Mesenchymal stem cell (in vitro differentiated cells and primary cell): Measurements from ENCODE around the gene NFAT5.

Experiments used
- DNase-seq: peaks from one replicate; pipeline ENCODE4 v3.0.0-alpha.2; 2013
- H2AFZ ChIP-seq: one replicate; pipeline ENCODE4 v1.6.1; 2013; ENCODE audit warnings: low read depth, mild to moderate bottlenecking, control low read depth, inconsistent platforms, low read length, moderate library complexity
- H2AK5ac ChIP-seq: 2 replicates; pipeline ENCODE4 v1.6.1; 2013; ENCODE audit warnings: low read length, moderate library complexity, mild to moderate bottlenecking, inconsistent platforms; ENCODE audit not compliant: severe bottlenecking
- H2BK120ac ChIP-seq: one replicate; pipeline ENCODE4 v1.6.1; 2013; ENCODE audit warnings: low read depth, mild to moderate bottlenecking, inconsistent platforms, low read length, moderate library complexity
- H2BK12ac ChIP-seq, 2 experiments: one replicate each; pipeline ENCODE4 v1.6.1; 2013; ENCODE audit warnings: inconsistent platforms in 2 of 2, low read length in 2 of 2, mild to moderate bottlenecking in 2 of 2, moderate library complexity in 2 of 2, control low read depth in 1 of 2
- H2BK15ac ChIP-seq: one replicate; pipeline ENCODE4 v1.6.1; 2013; ENCODE audit warnings: mild to moderate bottlenecking, low read depth, inconsistent platforms; ENCODE audit not compliant: poor library complexity, severe bottlenecking
- H2BK5ac ChIP-seq: 2 replicates; pipeline ENCODE4 v1.6.1; 2013; ENCODE audit warnings: low read depth, mild to moderate bottlenecking, low read length, control low read depth, inconsistent platforms; ENCODE audit not compliant: poor library complexity, severe bottlenecking
- H3K14ac ChIP-seq, 2 experiments: one replicate each; pipeline ENCODE4 v1.6.1; 2013; ENCODE audit warnings: inconsistent platforms in 2 of 2, low read length in 2 of 2, control low read depth in 1 of 2, mild to moderate bottlenecking in 1 of 2, moderate library complexity in 1 of 2
- H3K18ac ChIP-seq, 2 experiments: one replicate each; pipeline ENCODE4 v1.6.1; 2013; ENCODE audit warnings: inconsistent platforms in 2 of 2, low read length in 2 of 2, control low read depth in 1 of 2, low read depth in 1 of 2, mild to moderate bottlenecking in 1 of 2
- H3K23ac ChIP-seq, 2 experiments: one replicate each; pipeline ENCODE4 v1.6.1; 2013; ENCODE audit warnings: inconsistent platforms in 2 of 2, low read length in 2 of 2, mild to moderate bottlenecking in 2 of 2, moderate library complexity in 2 of 2, control low read depth in 1 of 2
- H3K27ac ChIP-seq: 2 replicates; pipeline ENCODE4 v1.5.1; 2013; ENCODE audit warnings: mild to moderate bottlenecking, moderate library complexity, low read length, control low read depth, inconsistent platforms; ENCODE audit not compliant: poor library complexity, severe bottlenecking
- H3K27me3 ChIP-seq, 2 experiments: 2 replicates each; pipeline versions ENCODE4 v1.6.1 to v1.7.0; 2013; ENCODE audit warnings: low read length in 2 of 2, mild to moderate bottlenecking in 2 of 2, moderate library complexity in 2 of 2, control low read depth in 1 of 2, inconsistent platforms in 1 of 2; ENCODE audit not compliant: control insufficient read depth in 1 of 2, insufficient read depth in 1 of 2
- H3K36me3 ChIP-seq, 2 experiments: 2 replicates each; pipeline versions ENCODE4 v1.6.1 to v1.7.0; 2013; ENCODE audit warnings: low read length in 2 of 2, control low read depth in 1 of 2, inconsistent platforms in 1 of 2, low read depth in 1 of 2, mild to moderate bottlenecking in 1 of 2; ENCODE audit not compliant: insufficient read depth in 2 of 2, control insufficient read depth in 1 of 2
- H3K4ac ChIP-seq, 2 experiments: one replicate each; pipeline ENCODE4 v1.6.1; 2013; ENCODE audit warnings: inconsistent platforms in 2 of 2, low read length in 2 of 2, mild to moderate bottlenecking in 2 of 2, moderate library complexity in 2 of 2, control low read depth in 1 of 2, low read depth in 1 of 2
- H3K4me1 ChIP-seq: 2 replicates; pipeline ENCODE4 v1.6.1; 2013; ENCODE audit warnings: low read depth, low read length, control low read depth; ENCODE audit not compliant: control insufficient read depth, insufficient read depth
- H3K4me2 ChIP-seq: 2 replicates; pipeline ENCODE4 v1.6.1; 2013; ENCODE audit warnings: low read length, mild to moderate bottlenecking, inconsistent platforms; ENCODE audit not compliant: poor library complexity, severe bottlenecking
- H3K4me3 ChIP-seq, 2 experiments: 2 replicates each; pipeline versions ENCODE4 v1.5.1 to v1.7.0; 2013; ENCODE audit warnings: low read length in 2 of 2, mild to moderate bottlenecking in 2 of 2, control low read depth in 1 of 2, low read depth in 1 of 2; ENCODE audit not compliant: insufficient read depth in 1 of 2
- H3K79me1 ChIP-seq: replicated peaks from 2 replicates; pipeline ENCODE4 v1.6.1; 2013; ENCODE audit warnings: mild to moderate bottlenecking, control low read depth, low read length, inconsistent platforms; ENCODE audit not compliant: poor library complexity, severe bottlenecking
- H3K9ac ChIP-seq: 2 replicates; pipeline ENCODE4 v1.7.0; 2013; ENCODE audit warnings: mild to moderate bottlenecking, low read length, moderate library complexity
- H3K9me3 ChIP-seq: 2 replicates; pipeline ENCODE4 v1.7.0; 2013; ENCODE audit warnings: mild to moderate bottlenecking, low read length; ENCODE audit not compliant: control insufficient read depth
- H4K8ac ChIP-seq: one replicate; pipeline ENCODE4 v1.6.1; 2013; ENCODE audit warnings: inconsistent platforms, mild to moderate bottlenecking, low read length, moderate library complexity
- H4K91ac ChIP-seq: one replicate; pipeline ENCODE4 v1.6.1; 2013; ENCODE audit warnings: mild to moderate bottlenecking, low read length, inconsistent platforms
- WGBS: methylation state at CpG from one replicate; pipeline ENCODE4 v1.1.7; 2013; ENCODE audit warnings: mixed read lengths; 5-methylcytosine and 5-hydroxymethylcytosine counted together

NFAT5 gene

DNA sequence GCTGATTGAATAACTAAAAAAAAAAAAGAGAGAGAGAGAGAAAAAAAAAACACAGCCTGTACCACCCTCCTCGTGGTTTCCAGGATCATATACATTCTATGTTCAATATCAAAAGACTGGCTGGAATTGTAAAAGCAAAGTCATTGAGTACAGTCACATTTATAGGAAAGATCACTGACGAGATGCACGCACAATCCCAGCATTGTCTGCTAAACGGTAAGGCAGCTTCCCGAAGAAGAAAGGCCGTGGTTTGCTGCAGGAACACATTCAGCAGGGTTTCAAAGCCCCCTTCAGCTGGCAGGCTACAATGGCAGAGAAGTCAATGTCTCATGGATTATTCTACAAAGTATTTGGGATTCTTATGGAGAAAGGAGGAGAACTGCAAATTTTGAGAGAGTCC lies 151.3 kb downstream of the NFAT5 start:
- H3K4me2 ChIP-seq = no peak overlapping the region
- 89% methylated on average over 6 of the region's 6 CpGs for WGBS

DNA sequence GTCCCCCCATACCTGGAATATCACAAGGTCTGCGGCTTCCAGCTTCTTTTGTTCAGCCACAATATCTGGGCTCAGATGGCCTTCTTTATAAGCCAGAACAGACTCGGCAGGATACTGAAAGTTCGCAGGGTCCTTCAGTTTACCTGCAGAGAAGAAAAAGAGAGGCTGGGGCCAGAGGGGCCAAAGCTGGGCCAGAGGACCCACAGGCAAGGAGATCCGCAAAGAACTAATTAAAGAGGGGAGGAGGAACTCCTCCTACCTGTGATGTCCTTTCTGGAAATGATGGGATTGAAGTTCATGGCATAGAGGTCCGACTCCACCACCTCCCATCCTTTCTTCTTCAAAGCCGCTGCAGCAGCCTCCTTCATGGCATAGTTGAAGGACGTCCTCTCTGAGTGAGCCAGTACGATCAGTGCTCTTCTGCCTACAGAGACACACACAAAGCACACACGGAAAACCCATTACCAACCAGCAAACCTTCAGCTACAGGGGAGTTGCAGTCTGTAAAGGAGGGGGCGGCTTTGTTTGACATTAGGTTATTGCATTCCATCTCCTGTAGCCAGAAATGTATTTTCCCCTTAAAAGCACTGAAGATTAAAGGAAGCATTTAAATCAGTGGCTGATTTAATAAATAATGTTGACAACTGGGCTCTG lies 152.5 kb downstream of the NFAT5 start:
- Histone ChIP-seq H3K4ac (no peak overlapping the region), H4K91ac (no peak overlapping the region), H3K14ac (no peak overlapping the region), H3K18ac (no peak overlapping the region), H3K9me3 (no peaks in the 10 kb centered on the region), H3K4me2 (no peak overlapping the region), H2AFZ (no peak overlapping the region), H3K36me3 (peaks cover 57 to 84% of the 10 kb centered on the region in 2 experiments), H3K23ac (no peak overlapping the region), H3K4me3 (no peak overlapping the region), H3K27ac (no peak overlapping the region), H3K9ac (no peak overlapping the region), H2BK15ac (no peak overlapping the region), H2BK120ac (no peak overlapping the region), H2BK5ac (no peak overlapping the region), H2BK12ac (no peak overlapping the region), H2AK5ac (no peak overlapping the region), H3K79me1 (peaks cover 16% of the 10 kb centered on the region), H4K8ac (peak overlapping the region; percentile 63), H3K4me1 (peaks cover 2% of the 10 kb centered on the region), H3K27me3 (no peaks in the 10 kb centered on the region)
- WGBS = 98% methylated on average over 7 of the region's 10 CpGs
- DNase-seq = no peak

More for the DNA sequence above, 151.3 kb downstream of the NFAT5 start:
- Histone ChIP-seq H2BK120ac (no peak overlapping the region), H3K9ac (no peak overlapping the region), H3K4ac (no peak overlapping the region), H3K14ac (no peak overlapping the region), H3K36me3 (peaks cover 66 to 90% of the 10 kb centered on the region in 2 experiments), H3K79me1 (peaks cover 18% of the 10 kb centered on the region), H2BK15ac (no peak overlapping the region), H2AK5ac (no peak overlapping the region), H3K9me3 (no peaks in the 10 kb centered on the region), H2BK5ac (no peak overlapping the region), H2BK12ac (no peak overlapping the region), H3K27me3 (no peaks in the 10 kb centered on the region), H4K91ac (no peak overlapping the region), H4K8ac (no peak overlapping the region), H2AFZ (no peak overlapping the region), H3K4me3 (no peak overlapping the region), H3K27ac (no peak overlapping the region), H3K4me1 (peaks cover 2% of the 10 kb centered on the region), H3K18ac (no peak overlapping the region), H3K23ac (no peak overlapping the region)
- DNase-seq = no peak

DNA sequence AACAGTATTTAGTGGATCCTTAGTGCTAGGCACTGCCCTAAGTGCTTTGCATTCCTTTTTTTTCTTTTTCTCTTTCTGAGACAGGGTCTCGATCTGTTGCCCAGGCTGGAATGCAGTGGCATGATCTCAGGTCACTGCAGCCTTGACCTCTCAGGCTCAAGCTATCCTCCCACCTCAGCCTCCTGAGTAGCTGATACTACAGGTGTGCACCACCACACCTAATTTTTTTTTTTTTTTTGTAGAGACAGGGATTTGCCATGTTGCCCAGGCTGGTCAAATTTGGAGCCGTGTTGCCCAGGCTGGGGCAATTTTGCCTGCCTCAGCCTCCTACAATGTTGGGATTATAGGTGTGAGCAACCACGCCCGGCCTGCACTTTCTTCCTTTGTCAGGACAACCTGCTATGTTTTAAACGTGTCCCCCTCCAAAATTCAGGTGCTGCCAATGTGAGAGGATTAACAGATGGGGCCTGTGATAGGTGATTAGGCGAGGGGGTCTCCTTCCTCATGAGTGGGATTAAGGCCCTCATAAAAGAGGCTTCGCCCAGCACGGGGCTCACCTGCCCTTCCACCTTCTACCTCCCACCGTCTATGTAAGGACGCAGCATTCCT lies 155.2 kb downstream of the NFAT5 start:
- Histone ChIP-seq H3K23ac (no peak overlapping the region), H2BK5ac (no peak overlapping the region), H3K18ac (no peak overlapping the region), H3K4me1 (peaks cover 2% of the 10 kb centered on the region), H3K27ac (no peak overlapping the region), H3K36me3 (peaks cover 34 to 65% of the 10 kb centered on the region in 2 experiments), H2AFZ (no peak overlapping the region), H4K8ac (no peak overlapping the region), H4K91ac (no peak overlapping the region), H3K79me1 (peaks cover 13% of the 10 kb centered on the region), H2BK12ac (no peak overlapping the region), H3K4me3 (no peak overlapping the region), H3K4me2 (no peak overlapping the region), H3K14ac (no peak overlapping the region), H2BK120ac (no peak overlapping the region), H2AK5ac (no peak overlapping the region), H3K9ac (no peak overlapping the region), H3K4ac (no peak overlapping the region), H3K9me3 (no peaks in the 10 kb centered on the region), H2BK15ac (no peak overlapping the region), H3K27me3 (no peaks in the 10 kb centered on the region)
- 95% methylated on average over 9 of the region's 10 CpGs for WGBS
- no peak for DNase-seq

DNA sequence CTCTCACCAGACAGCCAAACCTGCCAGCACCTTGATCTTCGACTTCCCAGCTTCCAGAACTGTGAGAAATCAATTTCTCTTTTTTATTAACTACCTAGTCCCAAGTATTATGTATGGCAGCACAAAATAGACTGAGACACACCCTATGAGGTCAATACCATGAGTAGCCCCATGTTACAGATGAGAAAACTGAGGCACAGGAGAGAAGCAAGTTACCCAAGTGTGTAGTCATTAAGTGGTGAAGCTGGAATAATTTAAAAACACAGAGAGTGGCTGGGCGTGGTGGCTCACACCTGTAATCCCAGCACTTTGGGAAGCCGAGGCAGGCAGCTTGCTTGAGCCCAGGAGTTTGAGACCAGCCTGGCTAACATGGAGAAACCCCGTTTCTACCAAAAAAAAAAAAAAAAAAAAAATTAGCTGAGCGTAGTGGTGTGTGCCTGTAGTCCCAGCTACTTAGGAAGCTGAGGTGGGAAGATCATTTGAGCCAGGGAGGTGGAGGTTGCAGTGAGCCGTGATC lies 155.7 kb downstream of the NFAT5 start:
- no peak overlapping the region for H3K23ac ChIP-seq
- no peak overlapping the region for H2BK5ac ChIP-seq
- no peak overlapping the region for H3K4ac ChIP-seq
- no peak overlapping the region for H2AFZ ChIP-seq
- H3K79me1 ChIP-seq = peaks cover 13% of the 10 kb centered on the region
- H3K36me3 ChIP-seq = peaks cover 33 to 61% of the 10 kb centered on the region in 2 experiments
- H3K4me1 ChIP-seq = peaks cover 2% of the 10 kb centered on the region
- no peak overlapping the region for H3K4me2 ChIP-seq
- no peak overlapping the region for H2AK5ac ChIP-seq
- H3K14ac ChIP-seq = no peak overlapping the region
- H3K9ac ChIP-seq = no peak overlapping the region
- DNase-seq = no peak
- H3K9me3 ChIP-seq = no peaks in the 10 kb centered on the region
- no peak overlapping the region for H2BK12ac ChIP-seq
- H3K18ac ChIP-seq = no peak overlapping the region
- no peaks in the 10 kb centered on the region for H3K27me3 ChIP-seq
- no peak overlapping the region for H4K8ac ChIP-seq
- 97% methylated on average over 6 of the region's 6 CpGs for WGBS
- no peak overlapping the region for H3K4me3 ChIP-seq
- H2BK15ac ChIP-seq = no peak overlapping the region
- no peak overlapping the region for H3K27ac ChIP-seq
- no peak overlapping the region for H2BK120ac ChIP-seq
- no peak overlapping the region for H4K91ac ChIP-seq
